HG03159 (cell line): ENCODE data around the gene KCNK3.
"Not testable (repeated sequence)": the region's sequence is repeated elsewhere in the genome, so short reads cannot be mapped to it uniquely, and the experiment has no call there.

Experiments used
- ATAC-seq: cut with Tn5 transposase; IDR thresholded peaks from one replicate; pipeline ENCODE4 v1.9.1; 2021; ENCODE audit warnings: mild to moderate bottlenecking, moderate library complexity; ENCODE audit not compliant: unreplicated experiment

KCNK3 gene

GRCh38 chr2:26665296-26665695 lies 27.2 kb upstream of the KCNK3 start:
- ATAC-seq, result not testable (repeated sequence)

GRCh38 chr2:26666671-26667070 lies 25.9 kb upstream of the KCNK3 start:
- ATAC-seq, result no peak

GRCh38 chr2:26668041-26668440 lies 24.5 kb upstream of the KCNK3 start:
- ATAC-seq, result no peak

GRCh38 chr2:26668856-26669750 lies 23.4 kb upstream of the KCNK3 start:
- ATAC-seq, result no peak

GRCh38 chr2:26670171-26670570 lies 22.4 kb upstream of the KCNK3 start:
- ATAC-seq, result no peak

GRCh38 chr2:26670931-26671460 lies 21.5 kb upstream of the KCNK3 start:
- no peak for ATAC-seq

- no peak for ATAC-seq
These were observed 20.8 kb upstream of the KCNK3 start for GRCh38 chr2:26671691-26672090.

- no peak for ATAC-seq
These were observed 20.3 kb upstream of the KCNK3 start for GRCh38 chr2:26672112-26672817.

GRCh38 chr2:26672818-26673393 lies 19.6 kb upstream of the KCNK3 start:
- ATAC-seq, result no peak

GRCh38 chr2:26674002-26674751 lies 18.3 kb upstream of the KCNK3 start:
- no peak for ATAC-seq

GRCh38 chr2:26674771-26675170 lies 17.8 kb upstream of the KCNK3 start:
- ATAC-seq, result no peak

- ATAC-seq, result no peak
These were observed 16.8 kb upstream of the KCNK3 start for GRCh38 chr2:26675651-26676255.

GRCh38 chr2:26678035-26678434 lies 14.5 kb upstream of the KCNK3 start:
- ATAC-seq, result no peak

GRCh38 chr2:26679867-26680266 lies 12.7 kb upstream of the KCNK3 start:
- no peak for ATAC-seq

- no peak for ATAC-seq
These were observed 10.9 kb upstream of the KCNK3 start for GRCh38 chr2:26681656-26682055.

GRCh38 chr2:26682155-26682554 lies 10.4 kb upstream of the KCNK3 start:
- no peak for ATAC-seq

- no peak for ATAC-seq
These were observed 8.9 kb upstream of the KCNK3 start for GRCh38 chr2:26683583-26683982.

- no peak for ATAC-seq
These were observed 7.2 kb upstream of the KCNK3 start for GRCh38 chr2:26685341-26685740.

GRCh38 chr2:26685989-26686839 lies 6.3 kb upstream of the KCNK3 start:
- ATAC-seq, result no peak

GRCh38 chr2:26687328-26687727 lies 5.2 kb upstream of the KCNK3 start:
- ATAC-seq, result no peak
